Fibroblast of lung (primary cell): ENCODE data around the gene BRAF. TPM values are rescaled to one million over a fixed set of nuclear protein-coding genes. Genes with fewer than 3 reads are reported as not detected.
"Not testable (repeated sequence)": the region's sequence is repeated elsewhere in the genome, so short reads cannot be mapped to it uniquely, and the experiment has no call there.

ENCODE experiments used
- DNase-seq, 2 donors: peaks; one replicate each; pipeline versions ENCODE4 v3.0.0 to v3.0.0-alpha.2; 2010; ENCODE audit warnings: low read depth in 2 of 2
- H2AFZ ChIP-seq: 2 replicates; pipeline ENCODE4 v1.5.1; 2012; ENCODE audit warnings: low read length, control low read depth, inconsistent platforms
- H3K27ac ChIP-seq: 2 replicates; pipeline ENCODE4 v1.5.1; 2011; ENCODE audit warnings: low read length, control low read depth; ENCODE audit not compliant: insufficient read depth
- H3K27me3 ChIP-seq: 2 replicates; pipeline ENCODE4 v1.5.1; 2011; ENCODE audit warnings: mild to moderate bottlenecking, low read length; ENCODE audit not compliant: control insufficient read depth, insufficient read depth
- H3K36me3 ChIP-seq: 2 replicates; pipeline ENCODE4 v1.5.1; 2011; ENCODE audit warnings: low read length; ENCODE audit not compliant: control insufficient read depth, insufficient read depth
- H3K4me1 ChIP-seq: 2 replicates; pipeline ENCODE4 v1.5.1; 2011; ENCODE audit warnings: low read length; ENCODE audit not compliant: control insufficient read depth, insufficient read depth; ENCODE audit errors: extremely low read depth
- H3K4me2 ChIP-seq: 2 replicates; pipeline ENCODE4 v1.5.1; 2011; ENCODE audit warnings: low read length, control low read depth; ENCODE audit not compliant: insufficient read depth; ENCODE audit errors: extremely low read depth
- H3K4me3 ChIP-seq, 4 experiments: fragments of 200-600 bp in 1 of 4; sonication (generic) in 1 of 4; replicated peaks in 1 of 4; 2 replicates each; pipeline ENCODE4 v1.5.1; 2011 to 2016; ENCODE audit warnings: low read length in 4 of 4, low read depth in 3 of 4, mild to moderate bottlenecking in 3 of 4, control low read depth in 2 of 4, inconsistent platforms in 1 of 4, mixed read lengths in 1 of 4; ENCODE audit not compliant: insufficient read depth in 1 of 4; ENCODE audit errors: control extremely low read depth in 1 of 4
- H3K79me2 ChIP-seq: 2 replicates; pipeline ENCODE4 v1.5.1; 2012; ENCODE audit warnings: mild to moderate bottlenecking, low read length, inconsistent platforms; ENCODE audit not compliant: control insufficient read depth, insufficient read depth
- H3K9ac ChIP-seq: 2 replicates; pipeline ENCODE4 v1.5.1; 2011; ENCODE audit warnings: mild to moderate bottlenecking, low read length, control low read depth; ENCODE audit not compliant: insufficient read depth
- H3K9me3 ChIP-seq: 2 replicates; pipeline ENCODE4 v1.5.1; 2012; ENCODE audit warnings: low read depth, low read length; ENCODE audit not compliant: control insufficient read depth, insufficient read depth
- H4K20me1 ChIP-seq: 2 replicates; pipeline ENCODE4 v1.5.1; 2011; ENCODE audit warnings: low read length; ENCODE audit not compliant: control insufficient read depth, insufficient read depth; ENCODE audit errors: extremely low read depth
- CTCF ChIP-seq, 2 donors: IDR thresholded peaks in 1 of 2; conservative IDR thresholded peaks in 1 of 2; 1 replicate in 1 of 2; 2 replicates in 1 of 2; pipeline ENCODE4 v1.5.1; 2011 to 2012; ENCODE audit warnings: low read length in 2 of 2, control low read depth in 1 of 2, inconsistent platforms in 1 of 2, low read depth in 1 of 2, mild to moderate bottlenecking in 1 of 2
- EZH2 ChIP-seq: IDR thresholded peaks from 2 replicates; pipeline ENCODE4 v1.5.1; 2012; ENCODE audit warnings: low read length, control low read depth, mild to moderate bottlenecking; ENCODE audit errors: missing control alignments
- polyA plus RNA-seq, 2 donors: library from polyadenylated mRNA; depleted of rRNA in 1 of 2; stranded (reverse) in 1 of 2; unstranded in 1 of 2; fragments of >200 nt; gene quantifications; 2 replicates each; pipeline ENCODE4 v1.2.1, GENCODE V29; 2011 to 2012; ENCODE audit warnings: missing spikeins in 1 of 2
- total RNA-seq: library from RNA; depleted of rRNA; stranded (reverse); fragments of >200 nt; gene quantifications from 2 replicates; pipeline ENCODE4 v1.2.1, GENCODE V29; 2014

Gene BRAF
- total and polyA plus RNA-seq, 2 donors (not counting 1 experiment from before 2014, with no cell fraction given) = 21.1 to 23.1 TPM

- DNase-seq = no peak
- Histone ChIP-seq H4K20me1 (no peaks in the 10 kb centered on the region), H3K9ac (no peak overlapping the region), H3K9me3 (no peaks in the 10 kb centered on the region), H3K4me2 (no peak overlapping the region), H3K36me3 (no peaks in the 10 kb centered on the region), H3K27me3 (no peaks in the 10 kb centered on the region), H3K4me1 (no peaks in the 10 kb centered on the region), H3K4me3 (no peak overlapping the region), H2AFZ (no peak overlapping the region), H3K79me2 (no peaks in the 10 kb centered on the region), H3K27ac (no peak overlapping the region)
- TF ChIP-seq CTCF (conservative IDR thresholded peaks at IDR 0.05 in 1 of 2, IDR thresholded peaks at IDR 0.05 in 1 of 2; ENCODE audit: low read depth in 1 of 2, low read length in 2 of 2) = no peak
- TF ChIP-seq EZH2 = no peak
Observed at GRCh38 chr7:140831724-140832123, 93.0 kb downstream of the BRAF start.

GRCh38 chr7:140829720-140830119 lies 95.0 kb downstream of the BRAF start:
- no peak overlapping the region for H3K27ac ChIP-seq
- H3K79me2 ChIP-seq = no peaks in the 10 kb centered on the region
- no peaks in the 10 kb centered on the region for H4K20me1 ChIP-seq
- no peak overlapping the region for H2AFZ ChIP-seq
- no peak for DNase-seq
- TF ChIP-seq CTCF (conservative IDR thresholded peaks at IDR 0.05 in 1 of 2, IDR thresholded peaks at IDR 0.05 in 1 of 2; ENCODE audit: low read depth in 1 of 2, low read length in 2 of 2) = no peak
- no peak for TF ChIP-seq EZH2
- no peak overlapping the region for H3K4me3 ChIP-seq
- H3K36me3 ChIP-seq = no peaks in the 10 kb centered on the region
- no peaks in the 10 kb centered on the region for H3K27me3 ChIP-seq
- no peak overlapping the region for H3K4me2 ChIP-seq
- H3K4me1 ChIP-seq = no peaks in the 10 kb centered on the region
- H3K9ac ChIP-seq = no peak overlapping the region
- no peaks in the 10 kb centered on the region for H3K9me3 ChIP-seq

- H3K27ac ChIP-seq = no peak overlapping the region
- no peak overlapping the region for H3K4me3 ChIP-seq
- no peak overlapping the region for H3K9ac ChIP-seq
- H3K4me1 ChIP-seq = no peaks in the 10 kb centered on the region
- no peak for DNase-seq
- H3K4me2 ChIP-seq = no peak overlapping the region
- TF ChIP-seq EZH2 (no peak), CTCF (conservative IDR thresholded peaks at IDR 0.05 in 1 of 2, IDR thresholded peaks at IDR 0.05 in 1 of 2; ENCODE audit: low read depth in 1 of 2, low read length in 2 of 2) (no peak)
- H3K36me3 ChIP-seq = no peaks in the 10 kb centered on the region
- H3K79me2 ChIP-seq = no peaks in the 10 kb centered on the region
- H3K27me3 ChIP-seq = no peaks in the 10 kb centered on the region
- no peaks in the 10 kb centered on the region for H3K9me3 ChIP-seq
- no peaks in the 10 kb centered on the region for H4K20me1 ChIP-seq
- H2AFZ ChIP-seq = no peak overlapping the region
Observed at GRCh38 chr7:140828741-140829140, 96.0 kb downstream of the BRAF start.

- H3K79me2 ChIP-seq, H4K20me1 ChIP-seq, DNase-seq, H3K9me3 ChIP-seq, H3K4me2 ChIP-seq, H3K4me1 ChIP-seq, H3K9ac ChIP-seq, H3K27me3 ChIP-seq, H3K4me3 ChIP-seq, H3K36me3 ChIP-seq, H2AFZ ChIP-seq, H3K27ac ChIP-seq: not testable (repeated sequence)
Observed at GRCh38 chr7:140817383-140817782, 107.3 kb downstream of the BRAF start.
